Activated CD4-positive, alpha-beta T cell treated with anti-CD3 and anti-CD28 coated beads for 24 hours (primary cell): ENCODE data around the gene RXRG.

Experiments used
- DNase-seq, 2 donors: peaks; one replicate each; pipeline ENCODE4 v3.0.0-alpha.2; 2020; ENCODE audit warnings: low read depth in 2 of 2

Gene RXRG

GRCh38 chr1:165369255-165369848 lies 75.6 kb downstream of the RXRG start:
- peak; percentile 24 to 43 for DNase-seq

GRCh38 chr1:165367375-165367993 lies 77.4 kb downstream of the RXRG start:
- peak; percentile 74 to 75 for DNase-seq

- DNase-seq, result no peak
These were observed 79.6 kb downstream of the RXRG start for GRCh38 chr1:165365341-165365740.

- DNase-seq, result no peak
These were observed 80.3 kb downstream of the RXRG start for GRCh38 chr1:165364568-165365133.

GRCh38 chr1:165356876-165357275 lies 88.0 kb downstream of the RXRG start:
- no peak for DNase-seq

- DNase-seq, result no peak
These were observed 88.7 kb downstream of the RXRG start, which contains the start of gene LMX1A for GRCh38 chr1:165355977-165356811. Gene LMX1A, minus strand, starts transcription at chr1:165356715. Its CDS starts 1,156 bp downstream, at chr1:165355559.

- no peak for DNase-seq
These were observed 89.6 kb downstream of the RXRG start for GRCh38 chr1:165355139-165355976.

GRCh38 chr1:165354739-165355138 lies 90.2 kb downstream of the RXRG start:
- no peak for DNase-seq

GRCh38 chr1:165353731-165354671 lies 90.9 kb downstream of the RXRG start:
- no peak for DNase-seq

- no peak for DNase-seq
These were observed 92.3 kb downstream of the RXRG start for GRCh38 chr1:165352442-165353293.

- no peak for DNase-seq
These were observed 93.0 kb downstream of the RXRG start for GRCh38 chr1:165351863-165352441.
